Sigmoid colon (tissue), 7 donors: ENCODE results near the gene GRAMD1A. TPM values are rescaled to one million over a fixed set of nuclear protein-coding genes. Genes with fewer than 3 reads are reported as not detected.

Experiments
- DNase-seq: peaks from one replicate; pipeline ENCODE4 v3.0.0-alpha.2; 2019
- H3K27ac ChIP-seq, 4 donors: fragments of 200-600 bp; sonication (generic); one replicate each; pipeline ENCODE4 v1.5.1; 2016 to 2019; ENCODE audit warnings: mild to moderate bottlenecking in 1 of 4
- H3K27me3 ChIP-seq, 3 donors: fragments of 200-600 bp; sonication (generic); one replicate each; pipeline ENCODE4 v1.5.1; 2019; ENCODE audit warnings: mild to moderate bottlenecking in 1 of 3
- H3K36me3 ChIP-seq, 4 donors: fragments of 200-600 bp; sonication (generic); one replicate each; pipeline ENCODE4 v1.5.1; 2016 to 2019
- H3K4me1 ChIP-seq, 4 donors: fragments of 200-600 bp; sonication (generic); one replicate each; pipeline ENCODE4 v1.5.1; 2017 to 2019
- H3K4me3 ChIP-seq, 4 donors: fragments of 200-600 bp; sonication (generic); one replicate each; pipeline ENCODE4 v1.5.1; 2017 to 2019; ENCODE audit warnings: mild to moderate bottlenecking in 2 of 4, moderate library complexity in 1 of 4
- H3K9me3 ChIP-seq, 4 donors: fragments of 200-600 bp in 3 of 4; sonication (generic) in 3 of 4; one replicate each; pipeline versions ENCODE4 v1.5.1 to v1.6.1; 2013 to 2019
- CTCF ChIP-seq, 4 experiments: fragments of 450-650 bp in 3 of 4; fragments of 200-600 bp in 1 of 4; IDR thresholded peaks; one replicate each; pipeline ENCODE4 v1.5.1; 2016 to 2019; ENCODE audit warnings: antibody characterized with exemption in 4 of 4, mild to moderate bottlenecking in 3 of 4, moderate library complexity in 2 of 4
- EP300 ChIP-seq, 4 donors: sonication (generic); formaldehyde crosslinking; IDR thresholded peaks; one replicate each; pipeline ENCODE4 v1.6.1; 2017; ENCODE audit warnings: antibody characterized with exemption in 4 of 4
- POLR2A ChIP-seq, 2 donors: fragments of 450-650 bp; IDR thresholded peaks; one replicate each; pipeline ENCODE4 v1.6.1; 2016; ENCODE audit warnings: antibody characterized with exemption in 2 of 2, mild to moderate bottlenecking in 2 of 2, moderate library complexity in 2 of 2
- POLR2AphosphoS5 ChIP-seq, 4 donors: sonication (generic); formaldehyde crosslinking; IDR thresholded peaks; one replicate each; pipeline ENCODE4 v1.6.1; 2017; ENCODE audit warnings: antibody characterized with exemption in 4 of 4
- WGBS, 2 donors: extraction: QIAGEN DNeasy Blood & Tissue Kit; methylation state at CpG; one replicate each; pipeline ENCODE4 v1.1.7; 2013; 5-methylcytosine and 5-hydroxymethylcytosine counted together
- intact Hi-C: fragments of 100-400 bp; cut with DNase I; formaldehyde crosslinking; loops from one replicate; pipeline ENCODE4 v1.15.1; 2023
- polyA plus RNA-seq, 3 donors: library from polyadenylated mRNA; stranded (reverse); fragments of 200-250 nt; gene quantifications; one replicate each; pipeline ENCODE4 v1.2.3, GENCODE V29; 2013
- total RNA-seq, 4 donors: library from RNA; depleted of rRNA; stranded (reverse); fragments of >200 nt; gene quantifications; one replicate each; pipeline ENCODE4 v1.1.0, GENCODE V29; 2016
- donor health status: healthy with polysubstance abuse.
- donor health status: Bipolar disorder and iron deficiency.
- donor health status: healthy.

GRAMD1A gene
- total and polyA plus RNA-seq, 7 donors = 5.1 to 58.9 (median 30.3) TPM

- H3K4me3 ChIP-seq = no peak overlapping the region
- no peaks in the 10 kb centered on the region for H3K9me3 ChIP-seq
- H3K27me3 ChIP-seq = peaks cover 0 to 20% (median 7%) of the 10 kb centered on the region in 3 donors
- H3K27ac ChIP-seq = no peak overlapping the region
- 86 to 92% methylated on average over 26 of the region's 26 CpGs for WGBS, 2 donors
- no peaks in the 10 kb centered on the region for H3K4me1 ChIP-seq
- no peaks in the 10 kb centered on the region for H3K36me3 ChIP-seq
- no peak for DNase-seq
- intact Hi-C loops = no loop called here
- TF ChIP-seq POLR2AphosphoS5 (IDR thresholded peaks at IDR 0.05) (no peak), CTCF (IDR thresholded peaks at IDR 0.05) (no peak), EP300 (IDR thresholded peaks at IDR 0.05) (no peak), POLR2A (IDR thresholded peaks at IDR 0.05) (no peak)
These were observed 59.1 kb downstream of the GRAMD1A start for GRCh38 chr19:35059006-35059798.

- H3K27ac ChIP-seq = no peak overlapping the region
- intact Hi-C loops = no loop called here
- no peak for DNase-seq
- H3K4me1 ChIP-seq = no peaks in the 10 kb centered on the region
- H3K4me3 ChIP-seq = no peak overlapping the region
- TF ChIP-seq POLR2AphosphoS5 (IDR thresholded peaks at IDR 0.05) = no peak
- 74 to 92% methylated on average over 15 of the region's 15 CpGs for WGBS, 2 donors
- no peaks in the 10 kb centered on the region for H3K9me3 ChIP-seq
- peaks cover 0 to 20% (median 7%) of the 10 kb centered on the region in 3 donors for H3K27me3 ChIP-seq
- no peaks in the 10 kb centered on the region for H3K36me3 ChIP-seq
These were observed 59.6 kb downstream of the GRAMD1A start for GRCh38 chr19:35059799-35060091.

DNA sequence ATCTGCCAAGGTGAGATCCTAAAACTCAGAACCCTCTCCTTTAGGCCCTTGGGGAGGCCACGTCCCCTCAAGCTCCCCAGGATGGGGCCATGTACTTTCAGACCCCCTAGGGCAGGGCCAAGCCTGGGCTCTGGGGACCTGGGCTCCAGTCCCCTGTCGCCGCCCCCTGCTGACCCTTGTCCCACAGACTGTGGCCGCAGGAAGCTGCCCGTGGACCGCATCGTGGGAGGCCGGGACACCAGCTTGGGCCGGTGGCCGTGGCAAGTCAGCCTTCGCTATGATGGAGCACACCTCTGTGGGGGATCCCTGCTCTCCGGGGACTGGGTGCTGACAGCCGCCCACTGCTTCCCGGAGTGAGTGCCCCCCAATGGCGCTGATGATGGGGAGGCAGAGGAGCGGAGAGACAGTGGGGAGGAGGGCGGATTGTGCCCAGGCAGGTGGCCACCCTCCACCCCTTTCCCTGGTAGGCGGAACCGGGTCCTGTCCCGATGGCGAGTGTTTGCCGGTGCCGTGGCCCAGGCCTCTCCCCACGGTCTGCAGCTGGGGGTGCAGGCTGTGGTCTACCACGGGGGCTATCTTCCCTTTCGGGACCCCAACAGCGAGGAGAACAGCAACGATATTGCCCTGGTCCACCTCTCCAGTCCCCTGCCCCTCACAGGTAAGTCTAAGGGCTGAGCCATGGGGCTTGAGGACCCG lies 60.2 kb downstream of the GRAMD1A start:
- H3K4me1 ChIP-seq = no peaks in the 10 kb centered on the region
- H3K27ac ChIP-seq = no peak overlapping the region
- intact Hi-C loops = no loop called here
- peaks cover 0 to 20% (median 7%) of the 10 kb centered on the region in 3 donors for H3K27me3 ChIP-seq
- no peaks in the 10 kb centered on the region for H3K36me3 ChIP-seq
- DNase-seq = no peak
- WGBS, 2 donors = 91 to 94% methylated on average over 29 of the region's 29 CpGs
- TF ChIP-seq POLR2A (IDR thresholded peaks at IDR 0.05) (no peak), POLR2AphosphoS5 (IDR thresholded peaks at IDR 0.05) (no peak), EP300 (IDR thresholded peaks at IDR 0.05) (no peak), CTCF (IDR thresholded peaks at IDR 0.05) (no peak)
- H3K9me3 ChIP-seq = no peaks in the 10 kb centered on the region
- H3K4me3 ChIP-seq = no peak overlapping the region

DNA sequence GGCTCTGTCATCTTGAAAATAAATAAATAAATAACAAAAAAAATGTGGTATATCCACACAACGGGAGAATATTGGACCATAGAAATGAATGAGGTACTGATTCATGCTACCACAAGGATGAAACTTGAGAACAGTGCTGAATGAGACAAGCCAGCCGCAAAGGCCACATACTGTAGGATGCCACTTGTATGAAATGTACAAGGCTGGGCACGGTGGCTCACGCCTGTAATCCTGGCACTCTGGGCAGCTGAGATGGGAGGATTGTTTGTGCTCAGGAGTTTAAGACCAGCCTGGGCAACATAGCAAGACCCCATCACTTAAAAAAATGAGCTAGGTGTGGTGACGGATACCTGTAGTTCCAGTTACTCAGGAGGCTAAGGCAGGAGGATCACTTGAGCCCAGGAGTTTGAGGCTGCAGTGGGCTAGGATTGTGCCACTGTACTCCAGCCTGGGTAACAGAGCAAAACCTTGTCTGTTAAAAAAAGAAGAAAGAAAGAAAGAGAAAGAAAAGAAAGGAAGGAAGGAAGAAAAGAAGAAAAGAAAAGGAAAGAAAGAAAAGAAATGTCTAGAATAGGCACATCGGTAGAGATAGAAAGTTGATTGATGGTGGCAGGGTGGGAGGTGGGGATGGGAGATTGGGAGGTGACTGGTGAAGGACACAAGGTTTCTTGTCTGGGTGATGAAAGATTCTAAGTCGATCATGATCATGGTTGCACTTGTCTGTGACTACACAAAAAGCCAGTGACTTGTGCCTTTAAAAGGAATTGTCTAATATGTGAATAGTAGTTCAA lies 61.7 kb downstream of the GRAMD1A start:
- WGBS, 2 donors = 77 to 87% methylated on average over 7 of the region's 7 CpGs
- intact Hi-C loops = no loop called here
- TF ChIP-seq POLR2A (IDR thresholded peaks at IDR 0.05) = no peak
- no peak for TF ChIP-seq POLR2AphosphoS5 (IDR thresholded peaks at IDR 0.05)
- no peak for TF ChIP-seq CTCF (IDR thresholded peaks at IDR 0.05)
- no peak for TF ChIP-seq EP300 (IDR thresholded peaks at IDR 0.05)

DNA sequence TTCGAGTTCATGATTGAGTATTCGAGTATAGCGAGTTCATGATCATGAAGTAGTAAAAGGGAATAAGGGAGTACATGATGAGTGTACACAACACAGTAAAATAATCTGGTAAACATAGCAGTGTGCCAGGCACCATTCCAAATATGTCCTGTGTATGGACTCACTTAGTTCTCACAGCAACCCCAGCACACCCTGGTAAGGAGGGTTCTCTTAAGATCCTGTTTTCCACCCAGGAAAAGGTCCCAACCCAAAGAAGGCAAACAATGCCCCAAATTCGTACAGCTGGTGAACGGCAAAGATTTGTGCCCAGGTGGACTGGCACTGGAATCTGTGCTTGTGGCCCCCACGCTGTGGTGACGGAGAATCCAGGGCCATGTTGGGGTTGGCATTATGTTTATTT lies 62.8 kb downstream of the GRAMD1A start:
- Histone ChIP-seq H3K27me3 (no peaks in the 10 kb centered on the region), H3K9me3 (no peaks in the 10 kb centered on the region), H3K4me1 (no peaks in the 10 kb centered on the region), H3K4me3 (no peak overlapping the region), H3K36me3 (no peaks in the 10 kb centered on the region), H3K27ac (no peak overlapping the region)
- no peak for TF ChIP-seq EP300 (IDR thresholded peaks at IDR 0.05)
- no peak for TF ChIP-seq CTCF (IDR thresholded peaks at IDR 0.05)
- TF ChIP-seq POLR2AphosphoS5 (IDR thresholded peaks at IDR 0.05) = no peak
- no peak for TF ChIP-seq POLR2A (IDR thresholded peaks at IDR 0.05)
- intact Hi-C loops = no loop called here
- DNase-seq = no peak
- WGBS, 2 donors = 45 to 85% methylated on average over 7 of the region's 7 CpGs

More for the DNA sequence above, 61.7 kb downstream of the GRAMD1A start:
- Histone ChIP-seq H3K4me1 (no peaks in the 10 kb centered on the region), H3K27me3 (peaks cover 0 to 5% (median 0%) of the 10 kb centered on the region in 3 donors), H3K9me3 (no peaks in the 10 kb centered on the region), H3K4me3 (no peak overlapping the region), H3K27ac (no peak overlapping the region), H3K36me3 (no peaks in the 10 kb centered on the region)
- DNase-seq = no peak
